ENCODE results near the gene CTNND2.

DNA sequence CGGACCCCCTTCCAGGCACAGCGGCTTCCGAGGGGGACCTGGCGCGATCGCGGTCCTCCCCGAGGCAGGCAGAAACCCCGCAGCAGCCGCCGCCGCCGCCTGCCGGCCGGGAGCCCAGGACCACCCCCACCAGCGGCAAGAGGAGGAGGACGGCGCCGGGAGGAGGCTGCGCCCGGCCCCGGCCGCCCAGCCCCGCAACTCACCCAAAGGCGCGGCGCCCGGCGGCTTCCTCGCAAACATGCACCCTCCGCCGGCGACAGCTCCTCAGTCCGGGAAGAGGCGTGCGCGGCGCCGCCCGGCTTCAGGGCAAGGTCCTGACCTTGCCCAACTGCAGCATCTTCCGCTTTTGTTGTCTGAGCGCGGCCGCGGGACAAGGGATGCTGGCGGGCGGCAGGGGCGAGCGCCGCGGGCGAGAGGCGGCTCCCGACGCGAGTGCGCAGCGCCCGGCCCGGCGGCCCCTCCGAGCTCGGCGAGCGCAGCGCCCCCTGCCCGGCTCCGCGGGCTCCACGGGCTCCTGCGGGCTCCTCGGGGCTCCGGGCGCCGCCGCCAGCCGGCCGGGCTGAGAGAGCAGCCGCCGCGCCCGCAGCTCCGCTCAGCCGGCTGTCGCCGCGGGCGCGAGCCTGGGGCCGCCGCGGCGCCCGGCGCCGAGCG, 507 bp downstream of the CTNND2 start:
- TF ChIP-seq YY1 (IDR thresholded peaks at IDR 0.05; ENCODE audit: insufficient read depth, insufficient read length), result no peak
- no peak for TF ChIP-seq ZNF274 (IDR thresholded peaks at IDR 0.05; ENCODE audit: low read depth, low read length)
- no peak for TF ChIP-seq SUZ12 (IDR thresholded peaks at IDR 0.05; ENCODE audit: extremely low read depth, insufficient read depth, insufficient read length)
